H1 (cell line): ENCODE results near the gene IPO11.

Experiments used
- BCL11A ChIP-seq, 2 experiments: IDR thresholded peaks; one replicate each; pipeline ENCODE4 v1.6.1; 2011; ENCODE audit warnings: low read depth in 2 of 2, low read length in 2 of 2, mild to moderate bottlenecking in 2 of 2
- CREB1 ChIP-seq: IDR thresholded peaks from 2 replicates; pipeline ENCODE4 v1.6.1; 2012; ENCODE audit warnings: inconsistent platforms
- CTCF ChIP-seq, 3 experiments: IDR thresholded peaks; 1 replicate in 2 of 3; 2 replicates in 1 of 3; pipeline versions ENCODE4 v1.5.1 to v1.6.1; 2011; ENCODE audit warnings: low read length in 3 of 3, mild to moderate bottlenecking in 3 of 3, inconsistent platforms in 2 of 3, low read depth in 1 of 3, moderate library complexity in 1 of 3; ENCODE audit not compliant: insufficient read depth in 1 of 3; ENCODE audit errors: control extremely low read depth in 1 of 3
- EP300 ChIP-seq, 2 experiments: IDR thresholded peaks; 1 replicate in 1 of 2; 2 replicates in 1 of 2; pipeline ENCODE4 v1.6.1; 2011 to 2012; ENCODE audit warnings: low read depth in 2 of 2, low read length in 2 of 2, mild to moderate bottlenecking in 2 of 2, borderline replicate concordance in 1 of 2, inconsistent platforms in 1 of 2, moderate library complexity in 1 of 2
- KDM5A ChIP-seq: fragments of 200-600 bp; IDR thresholded peaks from 2 replicates; pipeline ENCODE4 v1.7.1; 2012; ENCODE audit warnings: mild to moderate bottlenecking, low read length, inconsistent platforms, mixed read lengths
- POLR2AphosphoS5 ChIP-seq: IDR thresholded peaks from 2 replicates; pipeline ENCODE4 v1.6.1; 2011; ENCODE audit warnings: low read depth, low read length
- SIN3A ChIP-seq, 2 experiments: IDR thresholded peaks in 1 of 2; conservative IDR thresholded peaks in 1 of 2; 2 replicates each; pipeline ENCODE4 v1.6.1; 2011 to 2012; ENCODE audit warnings: low read length in 2 of 2, improper control_type of control experiment in 1 of 2, low read depth in 1 of 2, mild to moderate bottlenecking in 1 of 2
- SP1 ChIP-seq: IDR thresholded peaks from 2 replicates; pipeline ENCODE4 v1.6.1; 2011; ENCODE audit warnings: low read depth, low read length
- TAF1 ChIP-seq: IDR thresholded peaks from 2 replicates; pipeline ENCODE4 v1.6.1; 2011; ENCODE audit warnings: mild to moderate bottlenecking, low read depth, low read length
- TEAD4 ChIP-seq: IDR thresholded peaks from 2 replicates; pipeline ENCODE4 v1.6.1; 2012; ENCODE audit warnings: low read depth, low read length, inconsistent platforms, mixed read lengths
- USF2 ChIP-seq: IDR thresholded peaks from 2 replicates; pipeline ENCODE4 v1.6.1; 2011; ENCODE audit warnings: low read length, improper control_type of control experiment

GRCh38 chr5:62461561-62461960 is 49.0 kb downstream of the IPO11 start:
- TF ChIP-seq USF2 (no peak), EP300 (IDR thresholded peaks at IDR 0.05; ENCODE audit: borderline replicate concordance in 1 of 2, low read depth in 2 of 2, low read length in 2 of 2) (no peak), SIN3A (conservative IDR thresholded peaks at IDR 0.05 in 1 of 2, IDR thresholded peaks at IDR 0.05 in 1 of 2; ENCODE audit: low read depth in 1 of 2, low read length in 2 of 2) (no peak), CTCF (IDR thresholded peaks at IDR 0.05; ENCODE audit: control extremely low read depth in 1 of 3, insufficient read depth in 1 of 3, low read depth in 1 of 3, low read length in 3 of 3) (no peak), CREB1 (no peak), BCL11A (IDR thresholded peaks at IDR 0.05; ENCODE audit: low read depth in 2 of 2, low read length in 2 of 2) (no peak), POLR2AphosphoS5 (no peak), TEAD4 (no peak), SP1 (no peak), KDM5A (no peak), TAF1 (no peak)
